Kidney epithelial cell (primary cell): ENCODE measurements around the gene UBR2. TPM values are rescaled to one million over a fixed set of nuclear protein-coding genes. Genes with fewer than 3 reads are reported as not detected.
"Not testable (repeated sequence)": the region's sequence is repeated elsewhere in the genome, so short reads cannot be mapped to it uniquely, and the experiment has no call there.

ENCODE experiments used
- DNase-seq: peaks from one replicate; pipeline ENCODE4 v3.0.0-alpha.2; 2010; ENCODE audit warnings: low read depth
- H3K27me3 ChIP-seq: 2 replicates; pipeline ENCODE4 v1.6.0; 2011; ENCODE audit warnings: low read length; ENCODE audit not compliant: control insufficient read depth, insufficient read depth
- H3K36me3 ChIP-seq: 2 replicates; pipeline ENCODE4 v1.5.1; 2011; ENCODE audit warnings: low read length; ENCODE audit not compliant: control insufficient read depth, insufficient read depth
- H3K4me3 ChIP-seq: 2 replicates; pipeline ENCODE4 v1.5.1; 2011; ENCODE audit warnings: low read depth, mild to moderate bottlenecking, control low read depth, low read length
- CTCF ChIP-seq: IDR thresholded peaks from 2 replicates; pipeline ENCODE4 v1.5.1; 2011; ENCODE audit warnings: mild to moderate bottlenecking, moderate library complexity, low read length, control low read depth, inconsistent platforms; ENCODE audit not compliant: insufficient read depth, poor library complexity, severe bottlenecking
- total RNA-seq: library from RNA; depleted of rRNA; stranded (reverse); fragments of >200 nt; gene quantifications from 2 replicates; pipeline ENCODE4 v1.2.3, GENCODE V29; 2015

The UBR2 gene
- total RNA-seq, 1 donor from 2014 or later, result 13.1 TPM

GRCh38 chr6:42727627-42728026 is 163.8 kb downstream of the UBR2 start:
- no peak for DNase-seq
- Histone ChIP-seq H3K4me3 (no peak overlapping the region), H3K36me3 (no peaks in the 10 kb centered on the region), H3K27me3 (no peaks in the 10 kb centered on the region)
- TF ChIP-seq CTCF, result no peak

- no peak overlapping the region for H3K4me3 ChIP-seq
- no peak for TF ChIP-seq CTCF
- H3K27me3 ChIP-seq, result no peaks in the 10 kb centered on the region
- no peak for DNase-seq
- no peaks in the 10 kb centered on the region for H3K36me3 ChIP-seq
Observed at GRCh38 chr6:42729731-42730130, 165.9 kb downstream of the UBR2 start.

- not testable (repeated sequence) for H3K36me3 ChIP-seq, H3K27me3 ChIP-seq, H3K4me3 ChIP-seq
- DNase-seq, result peak; percentile 65
Observed at GRCh38 chr6:42733867-42734481, 170.1 kb downstream of the UBR2 start.

GRCh38 chr6:42735976-42736375 is 172.1 kb downstream of the UBR2 start:
- H3K4me3 ChIP-seq, result no peak overlapping the region
- no peaks in the 10 kb centered on the region for H3K36me3 ChIP-seq
- DNase-seq, result peak; percentile 47
- no peaks in the 10 kb centered on the region for H3K27me3 ChIP-seq
- TF ChIP-seq CTCF, result no peak

- no peak overlapping the region for H3K4me3 ChIP-seq
- H3K27me3 ChIP-seq, result no peaks in the 10 kb centered on the region
- TF ChIP-seq CTCF, result no peak
- H3K36me3 ChIP-seq, result no peaks in the 10 kb centered on the region
- DNase-seq, result no peak
Observed at GRCh38 chr6:42740725-42741124, 176.9 kb downstream of the UBR2 start.

- peak; percentile 35 for DNase-seq
- Histone ChIP-seq H3K4me3 (no peak overlapping the region), H3K27me3 (no peaks in the 10 kb centered on the region), H3K36me3 (no peaks in the 10 kb centered on the region)
- no peak for TF ChIP-seq CTCF
Observed at GRCh38 chr6:42742116-42742894, 178.5 kb downstream of the UBR2 start.

Other genes starting within 250 kb of the UBR2 start
- gene TRERF1, start 112.1 kb upstream of the UBR2 start, total RNA-seq, result 0.75 and 1.4 TPM in 2 replicates
- 0.21 and 0.34 TPM in 2 replicates for gene PRPH2, start 158.6 kb downstream of the UBR2 start, total RNA-seq
- 55.2 and 57.0 TPM in 2 replicates for gene TBCC, start 182.1 kb downstream of the UBR2 start, total RNA-seq
- 5.2 and 7.1 TPM in 2 replicates for gene BICRAL, start 218.0 kb downstream of the UBR2 start, total RNA-seq